CD1c-positive myeloid dendritic cell (primary cell): ENCODE results near the gene NEURL4.
A peak's percentile ranks its signal among the peaks of the same experiment; 100 is the strongest.

ENCODE experiments used
- DNase-seq: peaks from one replicate; pipeline ENCODE4 v3.0.0-alpha.2; 2016; ENCODE audit errors: extremely low spot score

The NEURL4 gene

GRCh38 chr17:7323731-7324437 lies 5.3 kb downstream of the NEURL4 start:
- DNase-seq, result peak; percentile 61

- no peak for DNase-seq
Observed at GRCh38 chr17:7322520-7323194, 6.5 kb downstream of the NEURL4 start.

- no peak for DNase-seq
Observed at GRCh38 chr17:7321466-7321865, 7.7 kb downstream of the NEURL4 start.

- DNase-seq, result no peak
Observed at GRCh38 chr17:7318121-7318860, 10.8 kb downstream of the NEURL4 start.

GRCh38 chr17:7317161-7317803 lies 11.9 kb downstream of the NEURL4 start:
- no peak for DNase-seq

GRCh38 chr17:7315570-7316235 lies 13.4 kb downstream of the NEURL4 start:
- DNase-seq, result no peak

- peak; percentile 92 for DNase-seq
Observed at GRCh38 chr17:7314719-7315569, 14.2 kb downstream of the NEURL4 start, which contains the start of gene GPS2. GPS2 (minus strand) TSS chr17:7315360; CDS start chr17:7315052, 308 bp downstream.

- no peak for DNase-seq
Observed at GRCh38 chr17:7313890-7314718, 15.0 kb downstream of the NEURL4 start.

GRCh38 chr17:7313088-7313889 lies 15.8 kb downstream of the NEURL4 start:
- DNase-seq, result no peak

- no peak for DNase-seq
Observed at GRCh38 chr17:7312432-7313087, 16.6 kb downstream of the NEURL4 start.

- no peak for DNase-seq
Observed at GRCh38 chr17:7311110-7311705, 17.9 kb downstream of the NEURL4 start.

GRCh38 chr17:7309628-7310027 lies 19.5 kb downstream of the NEURL4 start:
- no peak for DNase-seq

- peak; percentile 83 for DNase-seq
Observed at GRCh38 chr17:7308625-7309433, 20.3 kb downstream of the NEURL4 start.

GRCh38 chr17:7307686-7308624 lies 21.2 kb downstream of the NEURL4 start:
- peak; percentile 70 for DNase-seq

GRCh38 chr17:7306911-7307685 lies 22.0 kb downstream of the NEURL4 start, which contains the start of gene EIF5A:
EIF5A (plus strand) TSS chr17:7307628; CDS start chr17:7309636, 2,008 bp downstream.
- peak; percentile 100 for DNase-seq
